Thyroid gland (tissue), 4 donors: ENCODE results near the gene TMEM221. TPM values are rescaled to one million over a fixed set of nuclear protein-coding genes. Genes with fewer than 3 reads are reported as not detected.

Source experiments
- DNase-seq, 2 donors: peaks; one replicate each; pipeline ENCODE4 v3.0.0-alpha.2; 2019
- H3K27ac ChIP-seq, 3 donors: fragments of 200-600 bp; sonication (generic); 1 replicate in 2 of 3; 2 replicates in 1 of 3; pipeline ENCODE4 v1.5.1; 2016 to 2019; ENCODE audit warnings: mild to moderate bottlenecking in 1 of 3, moderate library complexity in 1 of 3
- H3K27me3 ChIP-seq: fragments of 200-600 bp; sonication (generic); one replicate; pipeline ENCODE4 v1.5.1; 2019
- H3K36me3 ChIP-seq, 2 donors: fragments of 200-600 bp; sonication (generic); one replicate each; pipeline ENCODE4 v1.5.1; 2016 to 2019
- H3K4me1 ChIP-seq, 2 donors: fragments of 200-600 bp; sonication (generic); one replicate each; pipeline ENCODE4 v1.5.1; 2017 to 2019
- H3K4me3 ChIP-seq, 3 donors: fragments of 200-600 bp; sonication (generic); replicated peaks in 1 of 3; 1 replicate in 2 of 3; 2 replicates in 1 of 3; pipeline ENCODE4 v1.5.1; 2016; ENCODE audit warnings: mild to moderate bottlenecking in 1 of 3
- H3K9me3 ChIP-seq: fragments of 200-600 bp; sonication (generic); one replicate; pipeline ENCODE4 v1.5.1; 2017
- POLR2A ChIP-seq, 2 donors: fragments of 450-650 bp; IDR thresholded peaks; one replicate each; pipeline ENCODE4 v1.6.1; 2017; ENCODE audit warnings: antibody characterized with exemption in 2 of 2, mild to moderate bottlenecking in 2 of 2, moderate library complexity in 1 of 2
- WGBS, 2 donors: methylation state at CpG; one replicate each; pipeline ENCODE4 v1.1.5; 2017; 5-methylcytosine and 5-hydroxymethylcytosine counted together
- intact Hi-C: fragments of 100-400 bp; cut with DNase I; formaldehyde crosslinking; loops from one replicate; pipeline ENCODE4 v1.15.1; 2023
- total RNA-seq, 4 donors: library from RNA; depleted of rRNA; stranded (reverse); fragments of >200 nt; gene quantifications; one replicate each; pipeline ENCODE4 v1.2.3, GENCODE V29; 2016
- TF ChIP-seq, protein P1 (sequence below), 6 experiments: fragments of 200-600 bp in 3 of 6; fragments of 450-650 bp in 3 of 6; sonication (generic) in 3 of 6; IDR thresholded peaks; one replicate each; pipeline ENCODE4 v1.5.1; 2016 to 2019; ENCODE audit warnings: antibody characterized with exemption in 6 of 6, mild to moderate bottlenecking in 2 of 6, inconsistent platforms in 1 of 6, moderate library complexity in 1 of 6

Gene TMEM221
- total RNA-seq, 4 donors from 2014 or later, result 0.56 TPM; not detected in 3

DNA sequence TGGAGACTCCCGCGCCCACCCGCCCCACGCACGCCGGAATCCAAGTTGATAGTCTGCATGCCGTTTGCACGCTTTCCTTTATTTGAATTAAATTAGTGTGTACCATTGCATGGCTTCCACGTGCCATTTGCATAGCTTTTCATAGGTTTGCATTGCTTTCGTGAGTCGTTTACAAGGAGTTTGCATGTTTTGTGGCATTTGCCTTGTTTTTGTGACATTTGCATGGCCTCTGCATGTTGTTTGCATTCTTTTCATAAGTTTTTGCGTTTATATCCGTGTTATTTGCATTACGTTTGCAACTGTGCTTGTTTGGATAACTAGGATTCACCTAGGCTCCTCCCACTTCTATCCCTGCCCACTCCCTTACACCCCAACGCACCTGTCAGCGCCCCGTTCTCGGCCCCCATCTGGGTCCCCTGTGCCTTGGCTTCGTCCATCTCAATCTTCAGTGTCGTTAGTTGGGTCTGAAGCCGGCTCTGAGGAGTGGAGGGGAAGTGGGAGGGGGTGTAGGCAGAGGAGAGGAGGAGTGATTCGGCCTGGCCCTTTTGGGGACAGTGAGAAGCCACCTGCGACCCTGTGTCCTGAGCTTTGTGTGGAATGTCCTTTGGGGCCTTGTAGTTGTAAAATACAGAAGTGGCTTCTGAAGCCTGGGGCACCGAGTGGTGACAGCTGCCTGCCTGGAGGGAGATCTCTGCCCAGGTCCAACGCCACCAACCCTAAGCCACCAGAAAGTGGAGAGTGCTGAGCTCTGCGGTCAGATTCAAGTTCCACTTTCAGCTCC is 56.9 kb downstream of the TMEM221 start:
- H3K9me3 ChIP-seq, result no peaks in the 10 kb centered on the region
- peaks cover 0 to 12% of the 10 kb centered on the region in 2 donors for H3K4me1 ChIP-seq
- no peak for DNase-seq
- H3K4me3 ChIP-seq, result no peak overlapping the region
- TF ChIP-seq, protein P1, sequence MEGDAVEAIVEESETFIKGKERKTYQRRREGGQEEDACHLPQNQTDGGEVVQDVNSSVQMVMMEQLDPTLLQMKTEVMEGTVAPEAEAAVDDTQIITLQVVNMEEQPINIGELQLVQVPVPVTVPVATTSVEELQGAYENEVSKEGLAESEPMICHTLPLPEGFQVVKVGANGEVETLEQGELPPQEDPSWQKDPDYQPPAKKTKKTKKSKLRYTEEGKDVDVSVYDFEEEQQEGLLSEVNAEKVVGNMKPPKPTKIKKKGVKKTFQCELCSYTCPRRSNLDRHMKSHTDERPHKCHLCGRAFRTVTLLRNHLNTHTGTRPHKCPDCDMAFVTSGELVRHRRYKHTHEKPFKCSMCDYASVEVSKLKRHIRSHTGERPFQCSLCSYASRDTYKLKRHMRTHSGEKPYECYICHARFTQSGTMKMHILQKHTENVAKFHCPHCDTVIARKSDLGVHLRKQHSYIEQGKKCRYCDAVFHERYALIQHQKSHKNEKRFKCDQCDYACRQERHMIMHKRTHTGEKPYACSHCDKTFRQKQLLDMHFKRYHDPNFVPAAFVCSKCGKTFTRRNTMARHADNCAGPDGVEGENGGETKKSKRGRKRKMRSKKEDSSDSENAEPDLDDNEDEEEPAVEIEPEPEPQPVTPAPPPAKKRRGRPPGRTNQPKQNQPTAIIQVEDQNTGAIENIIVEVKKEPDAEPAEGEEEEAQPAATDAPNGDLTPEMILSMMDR (IDR thresholded peaks at IDR 0.05), result no peak
- TF ChIP-seq POLR2A (IDR thresholded peaks at IDR 0.05), result no peak
- no peak overlapping the region for H3K27ac ChIP-seq
- intact Hi-C loops, result loop anchor here (10.0 kb wide), 1 partner anchor 73 kb away; the partner anchor contains the start of gene NXNL1
- H3K36me3 ChIP-seq, result no peaks in the 10 kb centered on the region
- WGBS, 2 donors, result 8 to 14% methylated on average over 24 to 25 of the region's 26 CpGs
- H3K27me3 ChIP-seq, result peaks cover 3% of the 10 kb centered on the region

DNA sequence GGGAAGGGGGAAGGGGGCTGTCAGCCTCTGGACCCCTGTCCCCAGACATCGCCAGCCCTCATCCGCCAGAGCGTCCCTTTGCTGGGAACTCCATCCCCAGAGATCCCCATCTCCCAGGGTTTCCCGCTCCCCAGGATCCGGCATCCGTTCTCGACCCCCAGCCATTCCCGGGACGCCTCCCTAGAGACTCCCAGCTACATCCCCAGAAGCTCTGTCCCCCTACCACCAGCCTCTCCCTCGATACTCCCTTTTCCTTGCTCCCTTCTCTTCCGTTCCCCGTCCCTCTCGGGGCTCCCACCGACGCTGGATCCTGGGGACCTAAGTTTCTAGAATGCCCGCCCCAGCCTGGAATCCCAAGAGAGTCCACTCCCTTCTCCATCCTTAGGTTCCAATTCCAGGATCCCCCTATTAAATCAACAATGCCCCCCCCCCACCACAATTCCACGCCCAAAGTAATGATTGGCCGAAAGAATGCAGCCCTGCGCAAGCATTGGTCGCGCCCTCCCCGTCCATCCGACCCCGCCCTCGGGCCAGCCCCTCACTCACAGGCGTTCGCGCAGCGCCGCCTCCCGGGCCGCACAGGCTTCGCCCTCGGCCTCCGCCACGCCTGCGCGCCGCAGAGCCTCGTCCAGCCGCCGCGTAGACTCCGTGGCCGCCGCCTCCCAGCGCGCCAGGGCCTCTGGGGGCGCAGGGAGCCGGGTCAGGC is 57.6 kb downstream of the TMEM221 start:
- TF ChIP-seq POLR2A (IDR thresholded peaks at IDR 0.05), result no peak
- TF ChIP-seq, protein P1 (IDR thresholded peaks at IDR 0.05), result peak in 4 of 6 experiments; percentile 19 to 69 (median 64)
- no peaks in the 10 kb centered on the region for H3K9me3 ChIP-seq
- intact Hi-C loops, result loop anchor here (10.0 kb wide), 1 partner anchor 74 kb away; the partner anchor contains the start of gene NXNL1
- peak overlapping the region in 1 of 3 donors; percentile 32 for H3K4me3 ChIP-seq
- peak; percentile 73 to 81 for DNase-seq
- H3K36me3 ChIP-seq, result no peaks in the 10 kb centered on the region
- WGBS, 2 donors, result 1 to 3% methylated on average over 37 to 46 of the region's 50 CpGs
- peaks cover 0 to 12% of the 10 kb centered on the region in 2 donors for H3K4me1 ChIP-seq
- H3K27me3 ChIP-seq, result peaks cover 3% of the 10 kb centered on the region
- no peak overlapping the region for H3K27ac ChIP-seq

DNA sequence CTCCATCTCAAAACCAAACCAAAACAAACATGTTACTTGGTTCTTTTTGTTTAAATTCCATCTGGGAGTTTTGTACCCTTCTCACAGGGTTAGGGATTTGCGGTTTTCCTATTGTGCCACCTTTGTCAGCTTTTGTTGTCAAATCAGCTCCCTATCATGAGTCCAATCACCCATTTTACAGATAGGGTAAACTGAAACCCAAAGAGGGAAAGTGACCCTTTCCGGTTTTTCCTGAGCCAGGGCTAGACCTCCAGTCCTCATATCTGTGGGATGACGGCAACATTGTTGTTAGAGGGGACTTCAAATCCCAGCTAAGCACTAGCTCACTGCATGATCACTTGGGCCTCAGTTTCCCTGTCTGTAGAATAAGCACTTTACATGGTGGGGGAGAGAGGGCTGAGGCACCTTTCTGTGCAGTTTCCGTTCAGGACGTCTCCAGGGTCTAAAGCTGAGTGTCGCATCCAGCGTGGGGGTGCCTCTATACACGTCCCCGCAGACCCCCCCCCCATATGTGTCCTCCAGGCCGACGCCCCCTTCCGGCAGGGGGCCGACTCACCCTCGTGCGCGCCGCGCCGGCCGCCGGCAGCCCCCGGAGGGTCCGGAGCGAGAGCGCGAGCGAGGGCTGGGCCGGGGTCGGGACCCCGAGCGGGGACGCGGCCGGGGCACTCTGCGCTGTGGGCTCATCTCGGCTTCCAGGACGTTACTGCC is 58.4 kb downstream of the TMEM221 start:
- TF ChIP-seq POLR2A (IDR thresholded peaks at IDR 0.05), result no peak
- TF ChIP-seq, protein P1 (IDR thresholded peaks at IDR 0.05), result no peak
- no peak for DNase-seq
- no peak overlapping the region for H3K27ac ChIP-seq
- peak overlapping the region in 1 of 3 donors; percentile 32 for H3K4me3 ChIP-seq
- WGBS, 2 donors, result 44 to 67% methylated on average over 3 to 5 of the region's 37 CpGs
- intact Hi-C loops, result loop anchor here (5.0 to 10.0 kb wide), 3 partner anchors 43 to 98 kb away; partner anchors contain the start of gene NXNL1
- H3K36me3 ChIP-seq, result no peaks in the 10 kb centered on the region
- no peaks in the 10 kb centered on the region for H3K9me3 ChIP-seq
- peaks cover 0 to 12% of the 10 kb centered on the region in 2 donors for H3K4me1 ChIP-seq
- peaks cover 3% of the 10 kb centered on the region for H3K27me3 ChIP-seq

DNA sequence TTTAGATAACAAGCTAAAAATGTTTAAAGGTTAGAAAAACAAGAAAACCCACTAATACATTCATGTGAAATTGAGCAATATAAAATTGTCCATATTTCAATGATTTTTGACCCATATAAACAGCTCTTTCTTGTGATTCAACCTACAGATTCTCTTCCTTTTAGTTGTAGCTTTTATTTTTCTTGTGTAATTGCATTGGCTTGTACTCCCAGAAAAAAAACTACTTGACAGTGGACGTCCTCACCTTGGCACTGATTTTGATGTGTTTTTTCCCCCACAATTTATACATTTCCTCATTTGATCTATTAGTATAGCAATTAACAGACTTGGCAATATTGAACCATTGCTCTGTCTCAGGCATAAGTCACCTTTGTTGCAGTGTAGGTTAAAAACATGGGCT is 59.2 kb downstream of the TMEM221 start:
- WGBS, 2 donors, result 40 to 57% methylated on average over 1 of the region's 1 CpG
- peaks cover 0 to 12% of the 10 kb centered on the region in 2 donors for H3K4me1 ChIP-seq
- no peak for TF ChIP-seq POLR2A (IDR thresholded peaks at IDR 0.05)
- TF ChIP-seq, protein P1 (IDR thresholded peaks at IDR 0.05), result no peak
- no peaks in the 10 kb centered on the region for H3K9me3 ChIP-seq
- DNase-seq, result no peak
- H3K27ac ChIP-seq, result no peak overlapping the region
- no peaks in the 10 kb centered on the region for H3K36me3 ChIP-seq
- H3K27me3 ChIP-seq, result peaks cover 3% of the 10 kb centered on the region
- intact Hi-C loops, result loop anchor here (5.0 kb wide), 2 partner anchors 42 to 97 kb away; no protein-coding TSS in a partner anchor
- no peak overlapping the region for H3K4me3 ChIP-seq
